K562 (cell line): ENCODE results near the gene RREB1. TPM values are rescaled to one million over a fixed set of nuclear protein-coding genes. Genes with fewer than 3 reads are reported as not detected.
A peak's percentile ranks its signal among the peaks of the same experiment; 100 is the strongest.

ENCODE experiments used
- ATAC-seq: fragments of 200-7000 bp; cut with Tn5 transposase; 3 replicates; pipeline ENCODE4 v1.9.1; 2020; ENCODE audit warnings: moderate library complexity
- BruUV-seq: library from RNA; stranded (reverse); fragments of 400-500 nt; replicated peaks from 2 replicates; lab custom pipeline; 2021; lab: Mats Ljungman, UMichigan
- CTCF ChIA-PET: fragments of 300-600 bp; formaldehyde crosslinking; extraction: SDS; loops from one replicate; lab custom pipeline; 2021; ENCODE audit warnings: low intra/inter-chr PET ratio; lab: Yijun Ruan, JAX
- POLR2A ChIA-PET: fragments of 300-600, 350-650 bp; sonication (Branson Sonifier 250); formaldehyde crosslinking; extraction: SDS; loops from one replicate; lab custom pipeline; 2021; ENCODE audit warnings: antibody characterized with exemption, inconsistent platforms; lab: Yijun Ruan, JAX
- DNase-seq, 4 experiments: peaks; one replicate each; pipeline versions ENCODE4 v3.0.0 to v3.0.0-alpha.2; 2011 to 2018; ENCODE audit warnings: low spot score in 3 of 4, mixed read lengths in 3 of 4; ENCODE audit errors: extremely low read depth in 1 of 4
- FAIRE-seq: peaks from 2 replicates; lab custom pipeline; 2011; peaks lifted over from hg19 to GRCh38; lab: Jason Lieb, UNC
- H2AFZ ChIP-seq: 2 replicates; pipeline ENCODE4 v1.6.0; 2011; ENCODE audit warnings: low read depth, low read length, control low read depth, inconsistent platforms
- H3K27ac ChIP-seq: fragments of 200-600 bp; 3 replicates; pipeline ENCODE4 v1.8.0; 2011; ENCODE audit warnings: low read depth, mild to moderate bottlenecking, control low read depth, inconsistent platforms, low read length, moderate library complexity, mixed read lengths; ENCODE audit errors: extremely low read depth
- H3K27me3 ChIP-seq, 2 experiments: fragments of 300-600 bp in 1 of 2; 2 replicates in 1 of 2; 3 replicates in 1 of 2; pipeline versions ENCODE4 v1.6.0 to v1.8.0; 2011; ENCODE audit warnings: inconsistent platforms in 2 of 2, low read length in 2 of 2, mild to moderate bottlenecking in 1 of 2, mixed read lengths in 1 of 2, moderate library complexity in 1 of 2; ENCODE audit not compliant: control insufficient read depth in 2 of 2, insufficient read depth in 2 of 2
- H3K36me3 ChIP-seq: fragments of 300-600 bp; 3 replicates; pipeline ENCODE4 v1.8.0; 2011; ENCODE audit warnings: mild to moderate bottlenecking, low read length, inconsistent platforms; ENCODE audit not compliant: control insufficient read depth, insufficient read depth
- H3K4me1 ChIP-seq, 2 experiments: fragments of 200-600 bp in 1 of 2; replicated peaks in 1 of 2; 2 replicates in 1 of 2; 3 replicates in 1 of 2; pipeline versions ENCODE4 v1.5.1 to v1.8.0; 2011; ENCODE audit warnings: inconsistent platforms in 2 of 2, low read length in 2 of 2, mild to moderate bottlenecking in 1 of 2, mixed read lengths in 1 of 2, moderate library complexity in 1 of 2; ENCODE audit not compliant: control insufficient read depth in 2 of 2, insufficient read depth in 2 of 2
- H3K4me2 ChIP-seq: 2 replicates; pipeline ENCODE4 v1.6.1; 2011; ENCODE audit warnings: low read length, control low read depth, inconsistent platforms, mixed read lengths; ENCODE audit not compliant: insufficient read depth
- H3K4me3 ChIP-seq: fragments of 200-600 bp; sonication (generic), shearing (Covaris generic); 2 replicates; pipeline ENCODE4 v1.5.1; 2016; ENCODE audit warnings: control low read depth, inconsistent platforms
- H3K79me2 ChIP-seq: fragments of 200-600 bp; 3 replicates; pipeline ENCODE4 v1.8.0; 2011; ENCODE audit warnings: low read length, inconsistent platforms; ENCODE audit not compliant: control insufficient read depth, insufficient read depth
- H3K9ac ChIP-seq, 2 experiments: 2 replicates each; pipeline versions ENCODE4 v1.6.0 to v1.6.1; 2011; ENCODE audit warnings: low read depth in 2 of 2, low read length in 2 of 2, control low read depth in 1 of 2, inconsistent platforms in 1 of 2, mild to moderate bottlenecking in 1 of 2, mixed read lengths in 1 of 2; ENCODE audit not compliant: insufficient read depth in 1 of 2
- H3K9me1 ChIP-seq: one replicate; pipeline ENCODE4 v1.6.0; 2011; ENCODE audit warnings: inconsistent platforms, mild to moderate bottlenecking, low read length, moderate library complexity; ENCODE audit not compliant: control insufficient read depth, insufficient read depth
- H3K9me3 ChIP-seq: replicated peaks from 2 replicates; pipeline ENCODE4 v1.5.1; 2011; ENCODE audit warnings: low read depth, low read length, inconsistent platforms; ENCODE audit not compliant: control insufficient read depth, insufficient read depth
- H4K20me1 ChIP-seq: replicated peaks from 2 replicates; pipeline ENCODE4 v1.6.1; 2011; ENCODE audit warnings: low read length, inconsistent platforms, mixed read lengths; ENCODE audit not compliant: control insufficient read depth, insufficient read depth
- ARHGAP35 ChIP-seq: fragments of 450-650 bp; IDR thresholded peaks from 2 replicates; pipeline ENCODE4 v1.6.1; 2018; ENCODE audit not compliant: partially characterized antibody
- BACH1 ChIP-seq: fragments of 200-800 bp; sonication (Bioruptor generic); IDR thresholded peaks from 2 replicates; pipeline ENCODE4 v1.6.1; 2016; ENCODE audit warnings: missing genetic modification characterization, missing compliant biosample characterization
- C11orf30 ChIP-seq: fragments of 450-650 bp; IDR thresholded peaks from 2 replicates; pipeline ENCODE4 v1.6.1; 2016; ENCODE audit warnings: low read depth, mild to moderate bottlenecking
- E2F4 ChIP-seq: sonication (generic); formaldehyde crosslinking; IDR thresholded peaks from 2 replicates; pipeline ENCODE4 v1.8.0; 2022; ENCODE audit warnings: mild to moderate bottlenecking, low read depth, missing genetic modification reagents
- KAT2B ChIP-seq: IDR thresholded peaks from one replicate; pipeline ENCODE4 v1.6.1; 2012; ENCODE audit warnings: low read depth, mild to moderate bottlenecking, control low read depth, inconsistent platforms, low read length, moderate library complexity
- POLR2A ChIP-seq: fragments of 450-650 bp; conservative IDR thresholded peaks from 2 replicates; pipeline ENCODE4 v1.6.1; 2016
- RBM25 ChIP-seq: fragments of 200-400 bp; formaldehyde crosslinking; IDR thresholded peaks from 2 replicates; pipeline ENCODE4 v1.6.1; 2018; ENCODE audit warnings: low read length, low read depth, moderate library complexity; ENCODE audit not compliant: severe bottlenecking
- SIN3A ChIP-seq, 2 experiments: fragments of 150-350 bp in 1 of 2; IDR thresholded peaks; 2 replicates each; pipeline ENCODE4 v1.6.1; 2011 to 2016; ENCODE audit warnings: borderline replicate concordance in 2 of 2, low read depth in 2 of 2, low read length in 2 of 2, mild to moderate bottlenecking in 2 of 2, moderate library complexity in 2 of 2; ENCODE audit not compliant: control insufficient read depth in 1 of 2
- SLC30A9 ChIP-seq: fragments of 250-450 bp; sonication (Bioruptor Pico); IDR thresholded peaks from 2 replicates; pipeline ENCODE4 v1.8.0; 2022; ENCODE audit warnings: mild to moderate bottlenecking, moderate library complexity
- SMC3 ChIP-seq: conservative IDR thresholded peaks from 2 replicates; pipeline ENCODE4 v1.6.1; 2011; ENCODE audit warnings: low read depth, low read length, improper control_type of control experiment; ENCODE audit not compliant: insufficient read depth
- SOX6 ChIP-seq: fragments of 450-650 bp; IDR thresholded peaks from 2 replicates; pipeline ENCODE4 v1.6.1; 2014; ENCODE audit warnings: mild to moderate bottlenecking
- ZBTB33 ChIP-seq: sonication (generic); formaldehyde crosslinking; IDR thresholded peaks from 2 replicates; pipeline ENCODE4 v1.8.1; 2023; ENCODE audit warnings: mild to moderate bottlenecking, missing genetic modification reagents
- ZFP1 ChIP-seq: fragments of 450-650 bp; formaldehyde crosslinking; IDR thresholded peaks from 2 replicates; pipeline ENCODE4 v1.4.0; 2020; ENCODE audit warnings: mild to moderate bottlenecking, mixed read lengths
- ZNF316 ChIP-seq: fragments of 450-650 bp; IDR thresholded peaks from 2 replicates; pipeline ENCODE4 v1.6.1; 2016
- ZNF431 ChIP-seq: sonication (generic); formaldehyde crosslinking; IDR thresholded peaks from 2 replicates; pipeline ENCODE4 v1.8.0; 2022; ENCODE audit warnings: mild to moderate bottlenecking, missing genetic modification reagents
- ZNF444 ChIP-seq: fragments of 250-450 bp; sonication (Bioruptor Pico); IDR thresholded peaks from 2 replicates; pipeline ENCODE4 v1.4.0; 2020; ENCODE audit warnings: mild to moderate bottlenecking, moderate library complexity
- WGBS: fragments of 100-300 bp; shearing (Covaris generic); methylation state at CpG from one replicate; pipeline ENCODE4 v1.1.6; 2016; ENCODE audit warnings: low coverage, mixed read lengths; ENCODE audit not compliant: insufficient coverage; ENCODE audit errors: missing lambda C conversion rate; 5-methylcytosine and 5-hydroxymethylcytosine counted together
- in situ Hi-C: fragments of 300-500 bp; cut with MboI; formaldehyde crosslinking; loops from 4 replicates; pipeline ENCODE4 v1.15.0; 2018; ENCODE audit warnings: inconsistent platforms, mixed read lengths
- intact Hi-C: fragments of 100-400 bp; cut with micrococcal nuclease; formaldehyde crosslinking; loops from 2 replicates; pipeline ENCODE4 v1.14.2; 2022
- polyA plus RNA-seq, 8 experiments: library from polyadenylated mRNA; depleted of rRNA in 4 of 8; stranded (reverse) in 5 of 8; unstranded in 3 of 8; fragments of >200 nt; fragmentation: Nextera tagmentation in 2 of 8; fragmentation: Illumina TruSeq in 1 of 8; extraction: Ambion mirVana in 2 of 8; extraction: Trizol in 1 of 8; gene quantifications; 2 replicates each; pipeline versions ENCODE4 v1.2.1 to v1.2.3, GENCODE V29; 2011 to 2014; ENCODE audit warnings: inconsistent platforms in 1 of 8, missing spikeins in 1 of 8
- total RNA-seq, 7 experiments: library from RNA; depleted of rRNA in 6 of 7; stranded (reverse); fragments of >200 nt in 6 of 7; fragmentation: Illumina TruSeq in 2 of 7; extraction: Trizol in 2 of 7; gene quantifications; 2 replicates each; pipeline versions ENCODE4 v1.2.1 to v1.2.3, GENCODE V29; 2011 to 2021; ENCODE audit warnings: low replicate concordance in 1 of 7

Gene RREB1
- total and polyA plus RNA-seq, 9 of the 15 experiments (the other 6 are each of a cell fraction or from before 2014, with no cell fraction given), result 3.3 to 64.2 (median 19.3) TPM

GRCh38 chr6:7122684-7123083 is 14.9 kb downstream of the RREB1 start:
- Histone ChIP-seq H3K4me1 (peaks cover 23 to 27% of the 10 kb centered on the region in 2 experiments; a peak in 4 of 5 replicates), H4K20me1 (peaks cover 4% of the 10 kb centered on the region), H3K9me3 (no peaks in the 10 kb centered on the region), H3K9ac (no peak overlapping the region), H2AFZ (no peak overlapping the region), H3K36me3 (peaks cover 63% of the 10 kb centered on the region), H3K4me2 (no peak overlapping the region), H3K27ac (no peak overlapping the region), H3K4me3 (no peak overlapping the region), H3K27me3 (no peaks in the 10 kb centered on the region), H3K9me1 (peaks cover 2% of the 10 kb centered on the region), H3K79me2 (peaks cover 98% of the 10 kb centered on the region)
- ChIA-PET CTCF (no interaction called here), POLR2A (interaction anchor here (0.6 to 0.7 kb wide), 3 partner anchors 9 to 76 kb away, joined by 3 to 5 read pairs (median 4); no protein-coding TSS in a partner anchor)
- no TSS peak for BruUV-seq
- FAIRE-seq, result no peak
- in situ Hi-C loops, result no loop called here
- DNase-seq, result no peak
- TF ChIP-seq ZBTB33 (CRISPR knock-in tag), result no peak
- no peak for TF ChIP-seq SMC3
- peak; percentile 82 for TF ChIP-seq ZNF316
- TF ChIP-seq RBM25, result no peak
- no peak for TF ChIP-seq POLR2A
- TF ChIP-seq ARHGAP35, result no peak
- no peak for TF ChIP-seq SLC30A9
- no peak for TF ChIP-seq SOX6
- TF ChIP-seq E2F4, result no peak
- TF ChIP-seq KAT2B, result no peak
- no peak for TF ChIP-seq ZFP1
- no peak for TF ChIP-seq ZNF444 (CRISPR knock-in tag)
- peak; percentile 51 for TF ChIP-seq C11orf30
- no peak for TF ChIP-seq ZNF431
- no peak for TF ChIP-seq BACH1 (tag)
- TF ChIP-seq SIN3A (IDR thresholded peaks at IDR 0.05; ENCODE audit: borderline replicate concordance in 2 of 2, control insufficient read depth in 1 of 2, low read depth in 2 of 2, low read length in 2 of 2), result no peak
- intact Hi-C loops, result no loop called here
- no peak for ATAC-seq
- WGBS, result 98% methylated on average over 3 of the region's 3 CpGs
